HEK293 (cell line): ENCODE data around the gene HAUS5.

Experiments used
- CTCF ChIA-PET: fragments of 350-600 bp; formaldehyde crosslinking; extraction: SDS; loops from one replicate; lab custom pipeline; 2021; ENCODE audit warnings: antibody characterized with exemption; lab: Yijun Ruan, JAX
- POLR2A ChIA-PET: fragments of 300-600 bp; formaldehyde crosslinking; extraction: SDS; loops from one replicate; lab custom pipeline; 2020; ENCODE audit warnings: antibody characterized with exemption, inconsistent platforms; lab: Yijun Ruan, JAX
- H3K27ac ChIP-seq: fragments of 200-500 bp; sonication (Bioruptor generic); 2 replicates; pipeline ENCODE4 v1.5.1; 2014; ENCODE audit warnings: low read depth, low read length, control low read depth, inconsistent platforms; ENCODE audit errors: extremely low read depth
- H3K36me3 ChIP-seq, 2 experiments: fragments of 200-500 bp in 1 of 2; sonication (Bioruptor generic) in 1 of 2; 1 replicate in 1 of 2; 2 replicates in 1 of 2; pipeline ENCODE4 v1.5.1; 2014 to 2017; ENCODE audit warnings: inconsistent platforms in 2 of 2, low read length in 2 of 2; ENCODE audit not compliant: control insufficient read depth in 2 of 2, insufficient read depth in 1 of 2
- H3K4me1 ChIP-seq: fragments of 200-500 bp; sonication (Bioruptor generic); 2 replicates; pipeline ENCODE4 v1.5.1; 2014; ENCODE audit warnings: mild to moderate bottlenecking, low read length, inconsistent platforms; ENCODE audit not compliant: control insufficient read depth, insufficient read depth
- H3K4me3 ChIP-seq: 2 replicates; pipeline ENCODE4 v1.5.1; 2011; ENCODE audit warnings: low read depth, mild to moderate bottlenecking, control low read depth, low read length, moderate library complexity
- H3K9me3 ChIP-seq: fragments of 200-500 bp; sonication (Bioruptor generic); 2 replicates; pipeline ENCODE4 v1.5.1; 2014; ENCODE audit warnings: low read depth, low read length, inconsistent platforms; ENCODE audit not compliant: control insufficient read depth, insufficient read depth
- HOXA7 ChIP-seq: sonication (generic); formaldehyde crosslinking; IDR thresholded peaks from 2 replicates; pipeline ENCODE4 v1.8.1; 2022; ENCODE audit warnings: missing genetic modification reagents, borderline replicate concordance
- OSR2 ChIP-seq: fragments of 450-650 bp; formaldehyde crosslinking; IDR thresholded peaks from 2 replicates; pipeline ENCODE4 v1.5.1; 2016; ENCODE audit warnings: missing biosample characterization, missing genetic modification characterization
- PRDM2 ChIP-seq: fragments of 450-650 bp; formaldehyde crosslinking; IDR thresholded peaks from 2 replicates; pipeline ENCODE4 v1.5.1; 2016; ENCODE audit warnings: missing biosample characterization, missing genetic modification characterization, borderline replicate concordance
- TRIM28 ChIP-seq: IDR thresholded peaks from 2 replicates; pipeline ENCODE4 v1.6.1; 2011; ENCODE audit warnings: low read length, control low read depth, borderline replicate concordance
- ZNF10 ChIP-seq: fragments of 450-650 bp; formaldehyde crosslinking; IDR thresholded peaks from 2 replicates; pipeline ENCODE4 v1.5.1; 2017; ENCODE audit warnings: missing biosample characterization, missing genetic modification characterization
- ZNF211 ChIP-seq: fragments of 450-650 bp; formaldehyde crosslinking; IDR thresholded peaks from 2 replicates; pipeline ENCODE4 v1.5.1; 2016; ENCODE audit warnings: low read depth, missing biosample characterization, missing genetic modification characterization
- ZNF398 ChIP-seq: fragments of 450-650 bp; formaldehyde crosslinking; IDR thresholded peaks from 2 replicates; pipeline ENCODE4 v1.5.1; 2017; ENCODE audit warnings: missing biosample characterization, missing genetic modification characterization
- ZNF423 ChIP-seq: fragments of 450-650 bp; formaldehyde crosslinking; IDR thresholded peaks from 2 replicates; pipeline ENCODE4 v1.5.1; 2016; ENCODE audit warnings: missing biosample characterization, missing genetic modification characterization
- ZNF626 ChIP-seq: fragments of 450-650 bp; sonication (Bioruptor Pico); formaldehyde crosslinking; IDR thresholded peaks from 2 replicates; pipeline ENCODE4 v1.5.1; 2018; ENCODE audit warnings: missing biosample characterization, missing genetic modification characterization, inconsistent platforms
- ZNF629 ChIP-seq: fragments of 450-650 bp; formaldehyde crosslinking; IDR thresholded peaks from 2 replicates; pipeline ENCODE4 v1.5.1; 2017; ENCODE audit warnings: missing biosample characterization, missing genetic modification characterization
- TF ChIP-seq, protein P1 (sequence below): fragments of 450-650 bp; formaldehyde crosslinking; optimal IDR thresholded peaks from 2 replicates; pipeline ENCODE3; 2016; ENCODE audit warnings: missing biosample characterization, mild to moderate bottlenecking, missing genetic modification characterization
- TF ChIP-seq, protein P2 (sequence below): fragments of 450-650 bp; formaldehyde crosslinking; IDR thresholded peaks from 2 replicates; pipeline ENCODE4 v1.5.0; 2017; ENCODE audit warnings: missing biosample characterization, missing genetic modification characterization, borderline replicate concordance

The HAUS5 gene

DNA sequence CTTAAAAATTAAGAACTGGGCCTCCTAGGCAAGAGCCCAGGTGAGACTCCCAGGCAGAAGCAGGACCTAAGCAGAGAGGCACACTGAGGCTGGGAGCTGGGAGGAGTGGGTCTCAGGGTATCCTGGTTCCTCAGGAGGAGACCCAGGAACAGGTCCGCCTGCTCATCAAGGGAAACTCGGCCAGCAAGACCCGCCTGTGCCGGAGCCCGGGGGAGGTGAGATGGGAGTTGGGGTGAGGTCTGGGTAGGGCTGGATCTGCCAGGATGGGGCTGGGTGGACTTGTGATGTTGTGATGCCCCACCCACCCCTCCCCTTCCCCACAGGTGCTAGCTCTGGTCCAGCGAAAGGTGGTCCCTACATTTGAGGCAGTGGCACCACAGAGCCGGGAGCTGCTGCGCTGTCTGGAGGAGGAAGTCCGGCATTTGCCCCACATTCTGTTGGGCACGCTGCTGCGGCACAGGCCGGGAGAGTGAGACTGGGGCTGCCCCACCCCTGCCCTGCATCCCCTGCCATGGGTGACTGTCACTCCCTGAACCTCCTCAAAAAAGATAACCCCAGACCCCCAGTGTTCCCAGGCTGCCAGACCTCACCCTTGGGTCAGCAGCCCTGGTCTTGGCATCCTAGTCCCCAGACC, 6.9 kb downstream of the HAUS5 start (continued):
- TF ChIP-seq ZNF626 (tag by site-specific recombination) (no peak), ZNF398 (no peak)
- TF ChIP-seq, protein P1, sequence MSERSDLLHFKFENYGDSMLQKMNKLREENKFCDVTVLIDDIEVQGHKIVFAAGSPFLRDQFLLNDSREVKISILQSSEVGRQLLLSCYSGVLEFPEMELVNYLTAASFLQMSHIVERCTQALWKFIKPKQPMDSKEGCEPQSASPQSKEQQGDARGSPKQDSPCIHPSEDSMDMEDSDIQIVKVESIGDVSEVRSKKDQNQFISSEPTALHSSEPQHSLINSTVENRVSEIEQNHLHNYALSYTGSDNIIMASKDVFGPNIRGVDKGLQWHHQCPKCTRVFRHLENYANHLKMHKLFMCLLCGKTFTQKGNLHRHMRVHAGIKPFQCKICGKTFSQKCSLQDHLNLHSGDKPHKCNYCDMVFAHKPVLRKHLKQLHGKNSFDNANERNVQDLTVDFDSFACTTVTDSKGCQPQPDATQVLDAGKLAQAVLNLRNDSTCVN (tag by site-specific recombination): no peak

- Histone ChIP-seq H3K4me1 (no peaks in the 10 kb centered on the region), H3K4me3 (no peak overlapping the region), H3K36me3 (peaks cover 86 to 97% of the 10 kb centered on the region in 2 experiments), H3K9me3 (no peaks in the 10 kb centered on the region), H3K27ac (0 out of 2 replicates have a peak overlapping the region, but pooled peaks have one; percentile 4)
- ChIA-PET CTCF (interaction anchor here (0.6 to 1.5 kb wide), 3 partner anchors 64 to 83 kb away, joined by 3 to 7 read pairs (median 4); no protein-coding TSS in a partner anchor), POLR2A (interaction anchor here (0.6 to 2.1 kb wide), 4 partner anchors 8 to 267 kb away, joined by 3 to 5 read pairs (median 4); partner anchors contain the start of genes COX6B1 and RBM42)
- TF ChIP-seq ZNF629 (tag by site-specific recombination) (no peak), ZNF211 (no peak), ZNF423 (tag by site-specific recombination) (no peak)
Observed at GRCh38 chr19:35620001-35620400, 7.5 kb downstream of the HAUS5 start.

DNA sequence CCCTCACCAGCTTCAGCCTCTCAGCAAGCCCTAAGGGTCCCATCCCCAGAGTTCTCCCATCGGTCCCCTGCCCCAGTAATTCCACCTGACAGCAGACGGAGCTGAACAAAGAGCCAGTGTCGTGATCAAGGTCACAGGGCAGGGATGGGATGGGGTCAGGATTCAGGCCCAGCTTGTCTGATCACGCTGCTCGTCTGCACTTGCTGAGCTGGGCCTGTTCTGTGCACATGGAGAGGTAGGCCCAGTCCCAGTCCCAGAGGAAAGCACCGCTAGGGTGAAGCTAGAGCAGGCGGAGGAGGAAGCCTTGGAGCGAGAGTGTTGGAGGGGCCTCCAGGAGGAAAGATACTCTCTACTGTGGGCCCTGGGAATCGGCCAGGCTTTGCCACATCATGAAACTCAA, 9.2 kb downstream of the HAUS5 start:
- Histone ChIP-seq H3K4me1 (no peaks in the 10 kb centered on the region), H3K9me3 (no peaks in the 10 kb centered on the region), H3K4me3 (no peak overlapping the region), H3K27ac (no peak overlapping the region), H3K36me3 (peaks cover 69 to 97% of the 10 kb centered on the region in 2 experiments)
- ChIA-PET CTCF (interaction anchor here (0.7 kb wide), 1 partner anchor 269 kb away, joined by 3 read pairs; no protein-coding TSS in a partner anchor), POLR2A (interaction anchor here (4.1 kb wide), 1 partner anchor 10 kb away, joined by 25 read pairs; the partner anchor contains the start of gene HAUS5)
- no peak for TF ChIP-seq HOXA7 (CRISPR knock-in tag)
- no peak for TF ChIP-seq TRIM28

GRCh38 chr19:35622750-35623149, 10.2 kb downstream of the HAUS5 start:
- ChIA-PET CTCF (interaction anchor here (0.6 to 1.5 kb wide), 4 partner anchors 10 to 1736 kb away, joined by 3 to 7 read pairs (median 4); partner anchors contain the start of gene HAUS5), POLR2A (interaction anchor here (0.9 to 4.1 kb wide), 6 partner anchors 9 to 80 kb away, joined by 3 to 25 read pairs (median 9); partner anchors contain the start of genes COX6B1 and HAUS5)
- TF ChIP-seq, protein P2, sequence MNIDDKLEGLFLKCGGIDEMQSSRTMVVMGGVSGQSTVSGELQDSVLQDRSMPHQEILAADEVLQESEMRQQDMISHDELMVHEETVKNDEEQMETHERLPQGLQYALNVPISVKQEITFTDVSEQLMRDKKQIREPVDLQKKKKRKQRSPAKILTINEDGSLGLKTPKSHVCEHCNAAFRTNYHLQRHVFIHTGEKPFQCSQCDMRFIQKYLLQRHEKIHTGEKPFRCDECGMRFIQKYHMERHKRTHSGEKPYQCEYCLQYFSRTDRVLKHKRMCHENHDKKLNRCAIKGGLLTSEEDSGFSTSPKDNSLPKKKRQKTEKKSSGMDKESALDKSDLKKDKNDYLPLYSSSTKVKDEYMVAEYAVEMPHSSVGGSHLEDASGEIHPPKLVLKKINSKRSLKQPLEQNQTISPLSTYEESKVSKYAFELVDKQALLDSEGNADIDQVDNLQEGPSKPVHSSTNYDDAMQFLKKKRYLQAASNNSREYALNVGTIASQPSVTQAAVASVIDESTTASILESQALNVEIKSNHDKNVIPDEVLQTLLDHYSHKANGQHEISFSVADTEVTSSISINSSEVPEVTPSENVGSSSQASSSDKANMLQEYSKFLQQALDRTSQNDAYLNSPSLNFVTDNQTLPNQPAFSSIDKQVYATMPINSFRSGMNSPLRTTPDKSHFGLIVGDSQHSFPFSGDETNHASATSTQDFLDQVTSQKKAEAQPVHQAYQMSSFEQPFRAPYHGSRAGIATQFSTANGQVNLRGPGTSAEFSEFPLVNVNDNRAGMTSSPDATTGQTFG (tag by site-specific recombination): no peak
- TF ChIP-seq PRDM2 (tag by site-specific recombination) (no peak), OSR2 (tag by site-specific recombination) (no peak), ZNF10 (tag by site-specific recombination) (no peak)
- Histone ChIP-seq H3K36me3 (peaks cover 59 to 88% of the 10 kb centered on the region in 2 experiments), H3K4me3 (no peak overlapping the region), H3K4me1 (peaks cover 3% of the 10 kb centered on the region), H3K9me3 (no peaks in the 10 kb centered on the region), H3K27ac (peak overlapping the region; percentile 36; the same call in 1 of the 2 replicates)
